GM12874 (cell line): ENCODE measurements around the gene CLCN4.

Experiments used
- CTCF ChIP-seq: IDR thresholded peaks from 2 replicates; pipeline ENCODE4 v1.5.1; 2011; ENCODE audit warnings: low read depth, mild to moderate bottlenecking, control low read depth, low read length, moderate library complexity; ENCODE audit not compliant: insufficient read depth

Gene CLCN4

GRCh38 chrX:10184411-10184810 is 27.6 kb downstream of the CLCN4 start:
- TF ChIP-seq CTCF = no peak

- TF ChIP-seq CTCF = no peak
Measured at GRCh38 chrX:10186355-10186754, 29.6 kb downstream of the CLCN4 start.

GRCh38 chrX:10187421-10187820 is 30.6 kb downstream of the CLCN4 start:
- no peak for TF ChIP-seq CTCF

- TF ChIP-seq CTCF = peak; percentile 54
Measured at GRCh38 chrX:10189317-10190268, 32.8 kb downstream of the CLCN4 start.

GRCh38 chrX:10190367-10190766 is 33.6 kb downstream of the CLCN4 start:
- TF ChIP-seq CTCF = peak; percentile 17; the same call in 1 of the 2 replicates

GRCh38 chrX:10193587-10193986 is 36.8 kb downstream of the CLCN4 start:
- TF ChIP-seq CTCF = no peak

- TF ChIP-seq CTCF = no peak
Measured at GRCh38 chrX:10195425-10195824, 38.6 kb downstream of the CLCN4 start.
